Measurements from ENCODE around the gene SUGP1.

The SUGP1 gene

DNA sequence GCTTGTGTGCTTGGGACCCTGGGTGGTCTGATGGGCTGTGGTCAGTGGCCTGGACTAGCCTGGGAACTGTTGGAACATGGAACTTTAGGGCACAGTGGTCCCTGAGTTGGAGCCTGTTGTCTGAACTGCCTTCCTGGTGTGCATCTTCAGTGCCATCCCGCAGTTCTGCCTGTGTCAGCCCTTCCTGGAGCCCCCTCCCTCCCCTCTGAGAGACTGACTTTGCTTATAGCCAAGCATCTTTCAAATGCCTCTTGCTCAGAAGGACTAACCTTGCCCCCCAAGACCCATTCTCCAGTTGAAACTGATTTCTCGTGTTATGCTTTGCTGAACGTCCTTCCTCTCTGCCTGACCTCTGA, 14.7 kb upstream of the SUGP1 start:
- no peak for TF ChIP-seq CTCF (IDR thresholded peaks at IDR 0.05; ENCODE audit: low read length, missing control alignments)
- DNase-seq (ENCODE audit: low read depth), result no peak
- H3K4me3 ChIP-seq (replicated peaks; ENCODE audit: low read depth, low read length), result no peak overlapping the region

DNA sequence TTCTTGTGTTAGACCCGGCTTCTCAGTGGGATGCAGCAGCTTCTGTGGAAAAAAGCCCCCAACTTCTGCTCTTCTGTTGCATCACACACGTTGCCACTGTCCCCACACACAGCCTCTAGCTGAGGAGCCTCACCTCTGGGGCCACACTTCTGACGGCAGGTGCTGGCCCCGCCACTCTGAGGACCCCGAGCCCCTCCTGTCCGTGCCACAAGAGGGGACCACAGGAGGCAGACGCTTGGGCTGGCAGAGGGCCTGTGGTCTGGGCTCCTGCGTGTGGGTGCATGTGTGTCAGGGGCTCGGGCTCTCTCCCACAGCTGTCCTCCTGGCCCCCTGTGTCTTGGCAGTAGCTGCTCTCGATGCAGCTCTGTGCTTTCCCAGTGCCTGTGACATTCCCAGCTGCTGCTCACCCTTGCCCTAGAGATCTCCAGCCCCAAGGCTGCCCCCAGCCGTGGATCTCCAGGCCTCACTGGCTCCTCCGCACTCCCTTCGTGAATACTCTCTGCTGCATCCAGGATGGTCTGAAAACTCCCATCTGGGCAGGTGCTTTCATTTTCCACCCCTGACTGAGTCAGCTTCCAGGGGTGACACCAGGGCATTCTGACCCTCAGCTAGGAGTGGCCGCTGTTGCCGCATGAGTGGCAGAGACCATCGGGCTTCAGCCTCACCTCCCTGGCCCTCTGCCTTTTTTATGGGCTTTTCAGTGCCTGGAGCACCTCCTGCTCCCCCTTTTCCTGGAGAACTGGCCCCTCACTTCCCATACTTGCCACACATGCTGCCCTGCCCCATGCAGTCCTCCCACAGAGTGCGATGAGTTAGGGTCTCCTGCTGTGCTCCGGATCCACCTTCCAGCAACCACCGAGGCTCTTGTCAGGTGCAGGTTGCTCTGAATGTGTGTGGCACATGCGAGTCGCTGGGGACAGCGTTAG, 14.0 kb upstream of the SUGP1 start:
- no peak for TF ChIP-seq CTCF (IDR thresholded peaks at IDR 0.05; ENCODE audit: low read length, missing control alignments)
- no peak overlapping the region for H3K4me3 ChIP-seq (replicated peaks; ENCODE audit: low read depth, low read length)
- no peak for DNase-seq (ENCODE audit: low read depth)

- no peak for TF ChIP-seq CTCF (IDR thresholded peaks at IDR 0.05; ENCODE audit: low read length, missing control alignments)
- peak; percentile 6 for DNase-seq (ENCODE audit: low read depth)
- no peak overlapping the region for H3K4me3 ChIP-seq (replicated peaks; ENCODE audit: low read depth, low read length)
Observed at GRCh38 chr19:19329126-19329525, 8.8 kb upstream of the SUGP1 start.

DNA sequence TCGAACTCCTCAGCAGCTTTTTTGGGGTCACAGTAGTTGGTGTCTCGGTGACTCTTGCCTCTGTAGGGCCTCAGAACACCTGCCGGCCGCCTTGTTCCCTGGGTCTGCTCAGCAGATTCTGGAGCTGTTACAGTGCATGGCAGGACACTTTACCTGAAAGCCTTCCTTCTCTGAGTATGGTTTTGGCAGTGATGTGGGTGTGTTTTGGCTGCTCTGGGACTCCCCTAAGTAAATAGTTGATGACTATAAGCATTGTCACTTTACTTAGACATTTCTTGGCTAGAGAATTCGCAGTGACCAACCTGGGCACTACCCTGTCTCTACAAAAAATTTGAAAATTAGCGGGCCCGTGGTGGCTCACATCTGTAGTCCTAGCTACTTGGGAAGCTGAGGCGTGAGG, 7.4 kb upstream of the SUGP1 start:
- H3K4me3 ChIP-seq (replicated peaks; ENCODE audit: low read depth, low read length), result no peak overlapping the region
- no peak for DNase-seq (ENCODE audit: low read depth)
- no peak for TF ChIP-seq CTCF (IDR thresholded peaks at IDR 0.05; ENCODE audit: low read length, missing control alignments)

GRCh38 chr19:19324059-19324770, 3.9 kb upstream of the SUGP1 start:
- H3K4me3 ChIP-seq (replicated peaks; ENCODE audit: low read depth, low read length), result no peak overlapping the region
- DNase-seq (ENCODE audit: low read depth), result no peak
- no peak for TF ChIP-seq CTCF (IDR thresholded peaks at IDR 0.05; ENCODE audit: low read length, missing control alignments)

DNA sequence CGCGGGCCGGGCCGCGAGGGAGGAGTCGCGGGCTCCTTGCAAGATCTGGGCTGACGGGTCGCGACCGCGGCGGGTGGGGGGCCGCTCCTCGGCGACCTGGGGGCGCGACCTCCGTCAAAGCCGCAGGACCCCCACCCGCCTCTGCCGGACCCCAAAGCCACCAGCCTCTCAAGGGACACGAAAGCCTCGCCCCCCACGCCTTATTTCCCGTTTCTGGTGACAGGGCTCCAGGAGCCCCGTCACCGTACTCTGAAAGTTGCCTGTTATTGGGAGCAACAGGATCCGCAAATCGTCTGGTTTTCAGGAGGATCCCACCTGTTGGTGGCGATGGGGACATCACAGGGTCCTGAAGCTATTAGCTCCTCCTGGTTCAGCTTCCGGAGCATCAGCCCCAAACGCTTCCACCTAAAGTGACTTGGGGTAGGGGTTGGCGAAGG, 850 bp upstream of the SUGP1 start:
- no peak for DNase-seq (ENCODE audit: low read depth)
- TF ChIP-seq CTCF (IDR thresholded peaks at IDR 0.05; ENCODE audit: low read length, missing control alignments), result no peak
- H3K4me3 ChIP-seq (replicated peaks; ENCODE audit: low read depth, low read length), result peak overlapping the region; percentile 98

Data from fibroblast of pulmonary artery (primary cell).